Lower leg skin (tissue), 3 donors: ENCODE data around the gene CSMD2.

Experiments
- CTCF ChIP-seq, 3 donors: fragments of 450-650 bp; IDR thresholded peaks; one replicate each; pipeline ENCODE4 v1.5.1; 2016; ENCODE audit warnings: antibody characterized with exemption in 3 of 3, mild to moderate bottlenecking in 3 of 3, moderate library complexity in 2 of 3
- POLR2A ChIP-seq, 2 donors: fragments of 450-650 bp; IDR thresholded peaks; one replicate each; pipeline ENCODE4 v1.6.1; 2016 to 2017; ENCODE audit warnings: antibody characterized with exemption in 2 of 2, mild to moderate bottlenecking in 1 of 2, moderate library complexity in 1 of 2

DNA sequence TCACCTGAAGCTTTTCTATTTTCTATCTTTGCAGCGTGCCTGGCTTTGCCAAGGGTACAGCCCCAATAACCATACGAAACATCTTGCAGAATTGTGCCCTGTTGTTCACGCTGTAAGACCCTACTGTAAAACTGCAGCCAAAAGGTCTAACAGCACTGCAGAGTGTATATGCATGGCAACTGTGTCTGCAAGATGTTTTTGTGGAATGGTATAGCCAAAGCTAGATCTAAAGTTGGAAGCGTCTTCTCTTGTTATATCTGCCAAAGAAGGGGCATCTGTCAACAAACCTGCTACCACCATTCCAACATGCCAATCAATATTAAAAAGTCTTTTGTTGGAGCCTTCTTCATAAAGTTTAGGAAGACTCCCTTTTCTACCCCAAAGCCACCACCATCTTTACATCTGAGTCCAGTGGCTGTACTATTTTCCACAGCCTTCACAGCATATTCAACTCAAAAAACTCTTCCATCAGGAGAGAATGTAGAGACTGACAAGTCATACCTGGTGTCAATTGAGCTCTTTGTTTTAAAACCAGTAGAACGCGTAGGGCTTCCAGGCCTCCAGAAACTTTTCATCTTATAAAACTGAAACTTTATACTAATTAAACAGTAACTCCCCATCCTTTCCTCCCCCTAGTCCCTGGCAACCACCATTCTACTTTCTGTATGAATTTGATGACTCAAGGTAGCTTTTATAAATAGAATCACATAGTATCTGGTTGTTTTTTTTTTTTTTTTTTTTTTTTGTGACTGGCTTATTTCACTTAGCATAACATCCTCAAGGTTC, 652.6 kb downstream of the CSMD2 start:
- TF ChIP-seq CTCF (IDR thresholded peaks at IDR 0.05) (no peak), POLR2A (IDR thresholded peaks at IDR 0.05) (no peak)
